Measurements from ENCODE around the gene ADGRE3. TPM values are rescaled to one million over a fixed set of nuclear protein-coding genes. Genes with fewer than 3 reads are reported as not detected.
A peak's percentile ranks its signal among the peaks of the same experiment; 100 is the strongest.

ADGRE3 gene
- total RNA-seq, 3 donors from 2014 or later, result 0.24 TPM; not detected in 2

GRCh38 chr19:14677464-14677863, 2.8 kb upstream of the ADGRE3 start:
- intact Hi-C loops (cut with DNase I, micrococcal nuclease), result no loop called here
- Histone ChIP-seq H3K4me3 (no peak overlapping the region), H3K4me1 (ENCODE audit: low read depth) (no peaks in the 10 kb centered on the region), H3K36me3 (ENCODE audit: low read depth) (no peaks in the 10 kb centered on the region), H3K9me3 (no peaks in the 10 kb centered on the region)
- DNase-seq (no peak), ATAC-seq (no peak)
- no peak for TF ChIP-seq CTCF (IDR thresholded peaks at IDR 0.05)

- H3K4me3 ChIP-seq, result no peak overlapping the region
- no peak for TF ChIP-seq CTCF (IDR thresholded peaks at IDR 0.05)
- DNase-seq (no peak), ATAC-seq (no peak)
- no peaks in the 10 kb centered on the region for H3K36me3 ChIP-seq (ENCODE audit: low read depth)
- H3K4me1 ChIP-seq (ENCODE audit: low read depth), result no peaks in the 10 kb centered on the region
- no peaks in the 10 kb centered on the region for H3K9me3 ChIP-seq
- intact Hi-C loops (cut with DNase I, micrococcal nuclease), result no loop called here
These were observed 2.1 kb upstream of the ADGRE3 start for GRCh38 chr19:14676762-14677161.

- Histone ChIP-seq H3K4me1 (ENCODE audit: low read depth) (no peaks in the 10 kb centered on the region), H3K36me3 (ENCODE audit: low read depth) (no peaks in the 10 kb centered on the region), H3K4me3 (no peak overlapping the region), H3K9me3 (no peaks in the 10 kb centered on the region)
- intact Hi-C loops (cut with DNase I, micrococcal nuclease), result no loop called here
- no peak for TF ChIP-seq CTCF (IDR thresholded peaks at IDR 0.05)
- DNase-seq (no peak), ATAC-seq (no peak)
These were observed 1.6 kb downstream of the ADGRE3 start for GRCh38 chr19:14673088-14673487.

GRCh38 chr19:14672188-14672872, 2.3 kb downstream of the ADGRE3 start:
- no peak for DNase-seq
- intact Hi-C loops (cut with DNase I, micrococcal nuclease), result no loop called here
- H3K36me3 ChIP-seq (ENCODE audit: low read depth), result no peaks in the 10 kb centered on the region
- no peak for TF ChIP-seq CTCF (IDR thresholded peaks at IDR 0.05)
- no peaks in the 10 kb centered on the region for H3K9me3 ChIP-seq
- peak; percentile 21 for ATAC-seq
- H3K4me3 ChIP-seq, result no peak overlapping the region
- no peaks in the 10 kb centered on the region for H3K4me1 ChIP-seq (ENCODE audit: low read depth)

- no peak overlapping the region for H3K4me3 ChIP-seq
- ATAC-seq (no peak), DNase-seq (no peak)
- H3K36me3 ChIP-seq (ENCODE audit: low read depth), result no peaks in the 10 kb centered on the region
- no peak for TF ChIP-seq CTCF (IDR thresholded peaks at IDR 0.05)
- intact Hi-C loops (cut with DNase I, micrococcal nuclease), result no loop called here
- H3K4me1 ChIP-seq (ENCODE audit: low read depth), result no peaks in the 10 kb centered on the region
- no peaks in the 10 kb centered on the region for H3K9me3 ChIP-seq
These were observed 4.2 kb downstream of the ADGRE3 start for GRCh38 chr19:14670408-14670807.

- Histone ChIP-seq H3K36me3 (ENCODE audit: low read depth) (no peaks in the 10 kb centered on the region), H3K4me1 (ENCODE audit: low read depth) (no peaks in the 10 kb centered on the region), H3K4me3 (no peak overlapping the region), H3K9me3 (no peaks in the 10 kb centered on the region)
- no peak for TF ChIP-seq CTCF (IDR thresholded peaks at IDR 0.05)
- intact Hi-C loops (cut with DNase I, micrococcal nuclease), result no loop called here
- no peak for DNase-seq
- no peak for ATAC-seq
These were observed 4.7 kb downstream of the ADGRE3 start for GRCh38 chr19:14669940-14670339.
